T follicular helper cell (primary cell): ENCODE measurements around the gene OSBPL2.

ENCODE experiments used
- DNase-seq: peaks from one replicate; pipeline ENCODE4 v3.0.0-alpha.2; 2020; ENCODE audit warnings: low read depth

Gene OSBPL2

DNA sequence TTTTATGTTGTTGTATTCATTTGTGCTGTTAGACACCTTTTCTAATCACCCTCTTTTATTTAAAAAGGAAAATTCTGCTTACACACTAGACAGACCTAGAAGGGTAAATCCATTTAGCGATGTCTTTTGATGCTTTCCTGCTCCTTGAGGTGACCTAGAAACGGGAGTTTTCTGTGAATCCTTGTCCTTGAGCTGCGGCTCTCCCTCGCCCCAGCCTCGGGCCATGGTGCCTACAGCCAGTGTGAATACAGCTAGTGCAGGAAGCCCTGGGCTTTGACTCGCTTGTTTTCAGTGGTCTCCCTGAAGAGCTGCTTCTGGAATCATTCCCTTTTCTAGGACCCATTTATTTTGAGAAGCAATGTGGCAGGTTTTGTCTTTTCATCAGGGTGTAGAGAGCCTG, 46.8 kb downstream of the OSBPL2 start:
- no peak for DNase-seq

- DNase-seq = no peak
Observed at GRCh38 chr20:62285722-62286121, 47.4 kb downstream of the OSBPL2 start.

- no peak for DNase-seq
Observed at GRCh38 chr20:62286493-62287064, 48.3 kb downstream of the OSBPL2 start.

GRCh38 chr20:62287129-62287528, 48.8 kb downstream of the OSBPL2 start:
- DNase-seq = no peak

- no peak for DNase-seq
Observed at GRCh38 chr20:62287759-62288534, 49.6 kb downstream of the OSBPL2 start.

DNA sequence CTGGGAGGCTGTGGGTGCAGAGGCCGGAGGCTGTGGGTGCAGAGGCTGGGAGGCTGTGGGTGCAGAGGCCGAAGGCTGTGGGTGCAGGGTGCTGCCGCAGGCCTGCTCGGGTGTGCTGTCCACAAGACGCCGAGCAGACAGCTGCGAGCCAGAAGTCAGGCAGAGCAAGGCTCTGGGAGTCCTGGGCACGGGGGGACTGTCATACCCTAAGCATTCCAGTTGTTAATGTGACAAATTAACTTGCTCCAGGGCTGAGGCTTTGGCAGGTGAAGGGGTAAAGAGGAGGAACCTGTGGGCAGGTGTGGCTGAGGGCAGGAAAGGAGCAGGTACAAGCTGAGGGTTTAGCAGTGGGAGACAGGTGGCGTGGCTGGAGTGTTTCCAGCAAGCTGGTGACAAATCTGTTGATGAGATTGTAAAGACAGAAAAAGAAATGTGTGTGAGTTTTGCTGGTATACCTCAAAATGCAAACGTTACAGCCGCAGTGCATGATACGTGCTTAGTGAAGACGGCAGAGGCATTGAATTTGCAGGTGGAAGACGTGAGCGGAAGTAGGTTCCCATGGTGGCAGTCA, 50.3 kb downstream of the OSBPL2 start:
- no peak for DNase-seq

GRCh38 chr20:62289131-62289530, 50.8 kb downstream of the OSBPL2 start:
- DNase-seq = no peak

GRCh38 chr20:62289898-62290297, 51.6 kb downstream of the OSBPL2 start:
- no peak for DNase-seq

DNA sequence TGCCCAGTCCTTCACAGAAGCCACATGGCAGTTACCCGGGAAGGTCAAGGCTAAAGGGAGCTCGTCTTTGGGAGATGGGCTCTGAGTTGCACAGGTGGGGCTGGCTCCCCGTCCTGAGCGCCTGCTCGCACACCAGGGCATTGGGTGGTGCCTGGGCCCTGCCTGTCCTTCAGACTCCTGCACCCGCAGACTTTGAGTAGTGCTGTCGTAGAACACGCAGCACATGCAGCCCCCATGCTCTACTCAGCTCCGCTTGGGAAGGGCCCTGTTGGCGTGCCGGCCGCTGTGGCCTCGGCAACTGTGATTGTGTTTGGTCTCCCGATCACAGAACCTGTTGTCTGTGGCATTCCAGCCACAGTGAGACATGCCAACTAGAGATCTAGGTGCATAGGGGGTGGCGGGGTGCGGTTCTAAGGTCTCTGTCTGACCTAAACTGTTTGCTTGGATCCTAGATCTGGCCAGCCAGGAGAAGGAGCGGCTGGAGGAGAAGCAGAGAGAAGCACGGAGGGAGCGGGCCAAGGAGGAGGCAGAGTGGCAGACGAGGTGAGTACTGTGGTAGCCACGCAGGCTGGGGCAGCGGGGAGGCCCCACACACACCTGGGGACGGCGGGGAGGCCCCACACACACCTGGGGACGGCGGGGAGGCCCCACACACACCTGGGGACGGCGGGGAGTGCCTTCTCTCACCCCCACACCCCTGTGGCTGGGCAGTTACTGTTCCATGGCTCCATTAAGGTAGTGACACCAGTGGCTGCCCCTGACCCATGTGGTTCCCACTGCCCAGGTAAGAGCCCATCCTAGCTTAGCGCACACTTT, 53.1 kb downstream of the OSBPL2 start:
- DNase-seq = no peak

- DNase-seq = no peak
Observed at GRCh38 chr20:62292108-62292507, 53.8 kb downstream of the OSBPL2 start.

- no peak for DNase-seq
Observed at GRCh38 chr20:62293111-62293784, 54.9 kb downstream of the OSBPL2 start.

DNA sequence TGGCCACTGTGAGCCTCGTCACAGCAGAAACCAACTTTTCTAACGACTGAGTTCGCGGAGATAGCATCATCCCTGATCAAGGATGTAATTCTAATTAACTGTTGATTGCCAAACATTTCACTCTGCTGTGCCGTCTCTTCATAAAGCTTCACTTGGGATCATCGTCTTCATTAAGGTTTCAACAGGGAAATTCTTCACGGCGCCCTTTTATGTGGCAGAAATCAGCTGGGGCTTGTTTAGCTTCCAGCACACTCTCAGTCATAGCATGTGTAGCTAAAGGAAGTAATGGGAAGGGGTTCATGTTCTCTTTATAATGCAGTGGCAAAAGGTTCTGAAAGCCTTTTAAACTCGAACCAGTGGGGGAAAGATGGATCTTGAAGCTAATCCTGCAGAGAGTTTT, 55.6 kb downstream of the OSBPL2 start:
- DNase-seq = no peak

GRCh38 chr20:62294516-62294915, 56.2 kb downstream of the OSBPL2 start:
- no peak for DNase-seq

DNA sequence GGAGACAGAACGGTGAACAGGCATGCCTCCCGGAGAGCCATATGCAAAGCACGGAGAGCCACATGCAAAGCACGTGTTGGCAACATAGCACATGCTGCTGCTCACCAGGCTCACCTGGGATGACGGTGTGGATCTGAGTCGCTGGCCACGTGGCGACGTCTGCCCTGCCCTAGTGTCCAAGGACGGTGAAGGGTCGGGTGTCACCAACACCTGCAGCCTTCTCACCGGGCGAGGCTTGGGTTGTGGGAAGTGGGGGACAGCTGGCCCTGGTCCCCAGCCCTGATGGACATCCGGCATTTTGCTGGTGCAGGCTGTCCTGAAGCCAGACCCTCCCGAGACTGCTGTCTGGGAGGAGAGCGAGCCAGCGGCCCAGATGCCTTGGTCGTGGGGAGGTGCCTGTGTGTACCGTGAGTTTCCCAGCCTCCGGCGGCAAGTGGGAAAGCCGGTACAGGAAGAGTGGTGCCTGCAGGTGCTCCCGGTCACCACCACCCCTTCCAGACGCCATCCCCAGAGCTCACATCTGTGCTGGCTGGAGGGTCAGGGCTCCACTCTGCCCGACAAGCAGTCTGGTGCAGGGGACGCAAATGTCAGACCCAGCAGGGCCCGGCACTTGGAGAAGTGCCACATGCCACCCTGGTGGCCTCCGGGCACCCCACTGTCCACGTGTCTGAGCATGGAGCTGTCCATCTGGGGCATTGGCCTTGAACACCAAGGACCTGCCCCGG, 58.6 kb downstream of the OSBPL2 start:
- no peak for DNase-seq

DNA sequence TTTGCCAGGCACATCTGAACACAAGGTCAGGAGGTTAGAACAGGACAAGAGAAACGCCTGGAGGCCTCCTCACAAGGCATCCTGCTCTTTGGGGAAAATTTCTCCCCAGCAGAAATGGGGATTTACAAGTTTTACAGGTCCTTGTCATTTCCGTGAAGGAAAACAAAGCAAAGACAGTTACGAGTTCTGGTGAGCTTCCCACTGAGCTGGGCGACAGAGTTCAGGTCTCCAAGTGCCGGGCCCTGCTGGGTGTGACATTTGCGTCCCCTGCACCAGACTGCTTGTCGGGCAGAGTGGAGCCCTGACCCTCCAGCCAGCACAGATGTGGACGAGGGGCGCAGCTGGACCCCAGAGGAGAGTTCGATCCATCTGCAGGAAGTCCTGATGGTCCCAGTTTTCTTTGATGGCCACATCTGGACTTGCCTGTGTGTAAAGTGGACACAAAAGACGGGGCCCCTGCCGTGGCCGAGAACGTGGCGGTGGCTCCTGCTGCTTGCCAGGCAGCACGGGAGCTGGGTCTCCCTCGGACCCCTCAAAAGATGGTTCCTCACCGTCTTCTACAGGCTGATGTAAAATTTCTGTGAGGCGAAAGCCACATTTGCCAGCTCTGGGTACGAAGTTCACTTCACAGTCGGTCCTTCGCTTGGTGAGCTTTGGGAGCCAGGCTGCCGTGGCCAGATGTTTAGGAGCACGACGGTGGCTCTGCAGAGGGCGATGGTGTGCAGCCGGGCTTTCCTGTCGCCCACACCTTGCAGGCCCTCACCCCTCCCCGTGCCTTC, 59.3 kb downstream of the OSBPL2 start:
- no peak for DNase-seq

GRCh38 chr20:62298577-62299249, 60.4 kb downstream of the OSBPL2 start:
- no peak for DNase-seq

DNA sequence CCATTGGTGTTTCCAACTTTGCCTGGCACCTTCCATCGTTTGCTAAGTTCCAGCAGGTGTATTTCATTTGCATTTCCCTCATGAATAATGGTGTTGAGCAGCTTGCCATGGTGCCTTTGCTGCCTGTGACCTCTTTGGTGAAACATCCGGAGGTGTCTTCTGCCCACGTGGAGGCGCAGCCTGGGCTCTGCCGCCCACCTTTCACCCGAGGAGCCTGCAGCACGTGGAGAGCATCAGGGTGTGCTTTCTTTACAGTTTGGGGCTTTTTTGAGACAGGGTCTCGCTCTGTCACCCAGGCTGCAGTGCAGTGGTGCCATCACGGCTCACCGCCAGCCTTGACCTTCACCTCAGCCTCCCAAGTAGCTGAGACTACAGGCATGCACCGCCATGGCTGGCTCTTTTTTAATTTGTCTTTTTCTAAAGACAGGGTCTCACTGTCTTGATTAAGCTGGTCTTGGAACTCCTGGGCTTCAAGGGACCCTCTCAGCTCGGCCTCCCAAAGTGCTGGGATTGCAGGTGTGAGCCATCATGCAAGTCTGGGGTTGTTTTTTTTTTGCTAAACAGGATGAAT, 61.4 kb downstream of the OSBPL2 start:
- DNase-seq = no peak

DNA sequence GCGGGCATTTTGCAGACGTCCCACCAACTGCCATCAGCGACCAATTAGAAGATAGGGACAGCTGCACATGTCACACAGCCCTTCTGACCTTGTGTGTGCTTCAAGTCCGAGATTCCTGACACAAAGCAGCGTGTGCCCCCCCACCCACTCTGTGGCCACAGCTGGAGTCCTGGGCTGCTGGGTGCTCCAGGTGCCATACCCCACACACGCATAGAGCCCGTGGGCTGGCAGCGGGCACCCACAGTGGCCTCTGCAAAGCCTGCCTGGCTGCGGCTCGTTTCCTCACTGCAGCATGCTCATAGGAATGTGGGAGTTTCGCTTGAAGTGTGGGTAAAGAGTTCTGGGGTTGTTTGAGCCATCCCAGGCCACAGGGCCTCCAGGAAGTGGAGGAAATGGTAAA, 62.0 kb downstream of the OSBPL2 start:
- no peak for DNase-seq

GRCh38 chr20:62301111-62301668, 62.9 kb downstream of the OSBPL2 start:
- no peak for DNase-seq
